Measurements from ENCODE around the gene POLR2E. TPM values are rescaled to one million over a fixed set of nuclear protein-coding genes. Genes with fewer than 3 reads are reported as not detected.

Gene POLR2E
- total RNA-seq, 1 donor from 2014 or later = 140 TPM

- Mint-ChIP-seq H3K9me3 (ENCODE audit: unreplicated experiment) (peaks cover 16% of the 10 kb centered on the region), H3K4me1 (ENCODE audit: low read depth, unreplicated experiment) (no peaks in the 10 kb centered on the region), H3K27ac (ENCODE audit: unreplicated experiment) (no peak overlapping the region), H3K36me3 (ENCODE audit: unreplicated experiment) (peaks cover 25% of the 10 kb centered on the region), H3K4me3 (ENCODE audit: unreplicated experiment) (no peak overlapping the region), H3K27me3 (ENCODE audit: unreplicated experiment) (peaks cover 3% of the 10 kb centered on the region)
- TF ChIP-seq, protein P1, sequence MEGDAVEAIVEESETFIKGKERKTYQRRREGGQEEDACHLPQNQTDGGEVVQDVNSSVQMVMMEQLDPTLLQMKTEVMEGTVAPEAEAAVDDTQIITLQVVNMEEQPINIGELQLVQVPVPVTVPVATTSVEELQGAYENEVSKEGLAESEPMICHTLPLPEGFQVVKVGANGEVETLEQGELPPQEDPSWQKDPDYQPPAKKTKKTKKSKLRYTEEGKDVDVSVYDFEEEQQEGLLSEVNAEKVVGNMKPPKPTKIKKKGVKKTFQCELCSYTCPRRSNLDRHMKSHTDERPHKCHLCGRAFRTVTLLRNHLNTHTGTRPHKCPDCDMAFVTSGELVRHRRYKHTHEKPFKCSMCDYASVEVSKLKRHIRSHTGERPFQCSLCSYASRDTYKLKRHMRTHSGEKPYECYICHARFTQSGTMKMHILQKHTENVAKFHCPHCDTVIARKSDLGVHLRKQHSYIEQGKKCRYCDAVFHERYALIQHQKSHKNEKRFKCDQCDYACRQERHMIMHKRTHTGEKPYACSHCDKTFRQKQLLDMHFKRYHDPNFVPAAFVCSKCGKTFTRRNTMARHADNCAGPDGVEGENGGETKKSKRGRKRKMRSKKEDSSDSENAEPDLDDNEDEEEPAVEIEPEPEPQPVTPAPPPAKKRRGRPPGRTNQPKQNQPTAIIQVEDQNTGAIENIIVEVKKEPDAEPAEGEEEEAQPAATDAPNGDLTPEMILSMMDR (IDR thresholded peaks at IDR 0.05; ENCODE audit: partially characterized antibody, unreplicated experiment) = no peak
- DNase-seq = no peak
These were observed 37.9 kb downstream of the POLR2E start for GRCh38 chr19:1057176-1057855.

GRCh38 chr19:1055886-1056620 is 39.1 kb downstream of the POLR2E start:
- no peak overlapping the region for H3K4me3 Mint-ChIP-seq (ENCODE audit: unreplicated experiment)

GRCh38 chr19:1055028-1055425 is 40.1 kb downstream of the POLR2E start:
- peaks cover 5% of the 10 kb centered on the region for H3K27me3 Mint-ChIP-seq (ENCODE audit: unreplicated experiment)
- DNase-seq = no peak
- peaks cover 25% of the 10 kb centered on the region for H3K36me3 Mint-ChIP-seq (ENCODE audit: unreplicated experiment)
- H3K4me3 Mint-ChIP-seq (ENCODE audit: unreplicated experiment) = no peak overlapping the region
- H3K9me3 Mint-ChIP-seq (ENCODE audit: unreplicated experiment) = peaks cover 19% of the 10 kb centered on the region
- TF ChIP-seq, protein P1 (IDR thresholded peaks at IDR 0.05; ENCODE audit: partially characterized antibody, unreplicated experiment) = no peak
- no peak overlapping the region for H3K27ac Mint-ChIP-seq (ENCODE audit: unreplicated experiment)
- no peaks in the 10 kb centered on the region for H3K4me1 Mint-ChIP-seq (ENCODE audit: low read depth, unreplicated experiment)

More at GRCh38 chr19:1055886-1056620, 39.1 kb downstream of the POLR2E start:
- H3K4me1 Mint-ChIP-seq (ENCODE audit: low read depth, unreplicated experiment) = no peaks in the 10 kb centered on the region
- TF ChIP-seq, protein P1 (IDR thresholded peaks at IDR 0.05; ENCODE audit: partially characterized antibody, unreplicated experiment) = no peak
- H3K9me3 Mint-ChIP-seq (ENCODE audit: unreplicated experiment) = peaks cover 19% of the 10 kb centered on the region
- no peak for DNase-seq
- peaks cover 25% of the 10 kb centered on the region for H3K36me3 Mint-ChIP-seq (ENCODE audit: unreplicated experiment)
- no peak overlapping the region for H3K27ac Mint-ChIP-seq (ENCODE audit: unreplicated experiment)
- H3K27me3 Mint-ChIP-seq (ENCODE audit: unreplicated experiment) = peaks cover 5% of the 10 kb centered on the region

- Mint-ChIP-seq H3K27me3 (ENCODE audit: unreplicated experiment) (peaks cover 5% of the 10 kb centered on the region), H3K36me3 (ENCODE audit: unreplicated experiment) (peaks cover 25% of the 10 kb centered on the region), H3K27ac (ENCODE audit: unreplicated experiment) (no peak overlapping the region), H3K4me3 (ENCODE audit: unreplicated experiment) (no peak overlapping the region), H3K9me3 (ENCODE audit: unreplicated experiment) (peaks cover 19% of the 10 kb centered on the region), H3K4me1 (ENCODE audit: low read depth, unreplicated experiment) (no peaks in the 10 kb centered on the region)
- no peak for DNase-seq
- TF ChIP-seq, protein P1 (IDR thresholded peaks at IDR 0.05; ENCODE audit: partially characterized antibody, unreplicated experiment) = no peak
These were observed 40.8 kb downstream of the POLR2E start for GRCh38 chr19:1054102-1055027.
